Tibial artery (tissue), 4 donors: Measurements from ENCODE around the gene EPB41L5.
"Not testable (repeated sequence)": the region's sequence is repeated elsewhere in the genome, so short reads cannot be mapped to it uniquely, and the experiment has no call there.

Source experiments
- DNase-seq, 2 donors: peaks; one replicate each; pipeline ENCODE4 v3.0.0-alpha.2; 2019
- H3K27ac ChIP-seq, 2 donors: fragments of 200-600 bp; sonication (generic) in 1 of 2; 1 replicate in 1 of 2; 2 replicates in 1 of 2; pipeline ENCODE4 v1.5.1; 2018 to 2019; ENCODE audit warnings: mild to moderate bottlenecking in 1 of 2
- H3K27me3 ChIP-seq, 2 donors: fragments of 200-600 bp; sonication (generic) in 1 of 2; one replicate each; pipeline versions ENCODE4 v1.5.1 to v1.6.0; 2016 to 2019
- H3K36me3 ChIP-seq, 3 donors: fragments of 200-600 bp; sonication (generic) in 2 of 3; one replicate each; pipeline ENCODE4 v1.5.1; 2016 to 2019; ENCODE audit warnings: mild to moderate bottlenecking in 2 of 3
- H3K4me1 ChIP-seq, 4 donors: fragments of 200-600 bp; sonication (generic) in 2 of 4; 1 replicate in 3 of 4; 2 replicates in 1 of 4; pipeline ENCODE4 v1.5.1; 2016 to 2019
- H3K4me3 ChIP-seq, 2 donors: fragments of 200-600 bp; sonication (generic) in 1 of 2; 1 replicate in 1 of 2; 2 replicates in 1 of 2; pipeline ENCODE4 v1.5.1; 2018 to 2019; ENCODE audit warnings: mild to moderate bottlenecking in 2 of 2
- H3K9me3 ChIP-seq, 3 donors: fragments of 200-600 bp; sonication (generic) in 1 of 3; one replicate each; pipeline ENCODE4 v1.5.1; 2016 to 2019
- intact Hi-C: fragments of 100-400 bp; cut with DNase I; formaldehyde crosslinking; loops from one replicate; pipeline ENCODE4 v1.15.0; 2023; ENCODE audit warnings: low total_unique reads
- TF ChIP-seq, protein P1 (sequence below), 2 experiments: fragments of 200-600 bp in 1 of 2; fragments of 450-650 bp in 1 of 2; IDR thresholded peaks; one replicate each; pipeline ENCODE4 v1.5.1; 2017 to 2019; ENCODE audit warnings: antibody characterized with exemption in 2 of 2, mild to moderate bottlenecking in 1 of 2, moderate library complexity in 1 of 2

Gene EPB41L5

DNA sequence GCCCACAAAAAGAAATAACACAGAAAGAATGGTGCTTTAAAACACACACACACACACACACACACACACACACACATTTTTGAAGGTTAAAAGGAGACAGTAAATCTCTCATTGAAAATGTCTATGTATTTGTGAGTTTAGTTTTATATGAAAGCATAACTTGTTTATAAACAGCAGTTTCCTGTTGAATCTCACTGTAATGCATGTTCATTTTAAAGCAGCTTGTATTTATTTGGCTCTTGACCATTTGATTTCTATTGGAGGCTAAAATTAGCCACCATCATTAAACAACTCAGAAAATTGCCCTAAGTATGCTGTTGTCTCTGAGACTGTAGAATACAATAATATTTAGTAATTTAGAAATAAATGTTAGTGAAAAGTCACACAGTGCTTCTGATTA lies 115.3 kb downstream of the EPB41L5 start:
- Histone ChIP-seq H3K9me3 (no peaks in the 10 kb centered on the region), H3K27ac (no peak overlapping the region), H3K4me3 (no peak overlapping the region), H3K36me3 (peaks cover 13 to 22% (median 20%) of the 10 kb centered on the region in 3 donors), H3K4me1 (no peaks in the 10 kb centered on the region), H3K27me3 (no peaks in the 10 kb centered on the region)
- no peak for DNase-seq
- TF ChIP-seq, protein P1, sequence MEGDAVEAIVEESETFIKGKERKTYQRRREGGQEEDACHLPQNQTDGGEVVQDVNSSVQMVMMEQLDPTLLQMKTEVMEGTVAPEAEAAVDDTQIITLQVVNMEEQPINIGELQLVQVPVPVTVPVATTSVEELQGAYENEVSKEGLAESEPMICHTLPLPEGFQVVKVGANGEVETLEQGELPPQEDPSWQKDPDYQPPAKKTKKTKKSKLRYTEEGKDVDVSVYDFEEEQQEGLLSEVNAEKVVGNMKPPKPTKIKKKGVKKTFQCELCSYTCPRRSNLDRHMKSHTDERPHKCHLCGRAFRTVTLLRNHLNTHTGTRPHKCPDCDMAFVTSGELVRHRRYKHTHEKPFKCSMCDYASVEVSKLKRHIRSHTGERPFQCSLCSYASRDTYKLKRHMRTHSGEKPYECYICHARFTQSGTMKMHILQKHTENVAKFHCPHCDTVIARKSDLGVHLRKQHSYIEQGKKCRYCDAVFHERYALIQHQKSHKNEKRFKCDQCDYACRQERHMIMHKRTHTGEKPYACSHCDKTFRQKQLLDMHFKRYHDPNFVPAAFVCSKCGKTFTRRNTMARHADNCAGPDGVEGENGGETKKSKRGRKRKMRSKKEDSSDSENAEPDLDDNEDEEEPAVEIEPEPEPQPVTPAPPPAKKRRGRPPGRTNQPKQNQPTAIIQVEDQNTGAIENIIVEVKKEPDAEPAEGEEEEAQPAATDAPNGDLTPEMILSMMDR (IDR thresholded peaks at IDR 0.05) = no peak
- intact Hi-C loops = no loop called here

DNA sequence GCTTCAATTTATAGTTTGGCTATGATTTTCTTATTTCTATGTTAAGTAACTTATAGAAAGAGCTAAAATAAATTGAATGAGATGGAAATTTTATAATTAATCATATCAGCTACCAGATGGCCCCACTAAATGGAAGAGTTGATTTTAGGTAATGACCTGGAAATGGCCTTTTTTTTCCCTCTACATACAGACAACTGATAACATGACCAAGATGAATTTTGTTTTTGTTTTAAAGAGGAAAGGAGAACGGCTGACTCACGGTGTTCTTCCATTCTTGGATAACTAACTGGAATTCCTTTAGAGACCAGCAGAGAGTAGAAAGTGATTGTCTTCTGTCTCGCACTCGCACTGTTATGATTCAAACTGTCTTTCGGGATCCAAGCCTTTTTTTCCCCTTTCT lies 119.3 kb downstream of the EPB41L5 start:
- H3K27me3 ChIP-seq = no peaks in the 10 kb centered on the region
- intact Hi-C loops = no loop called here
- DNase-seq = no peak
- no peaks in the 10 kb centered on the region for H3K9me3 ChIP-seq
- no peak overlapping the region for H3K4me3 ChIP-seq
- peaks cover 29 to 39% (median 38%) of the 10 kb centered on the region in 3 donors for H3K36me3 ChIP-seq
- no peak overlapping the region for H3K27ac ChIP-seq
- TF ChIP-seq, protein P1 (IDR thresholded peaks at IDR 0.05) = no peak
- H3K4me1 ChIP-seq = no peaks in the 10 kb centered on the region

DNA sequence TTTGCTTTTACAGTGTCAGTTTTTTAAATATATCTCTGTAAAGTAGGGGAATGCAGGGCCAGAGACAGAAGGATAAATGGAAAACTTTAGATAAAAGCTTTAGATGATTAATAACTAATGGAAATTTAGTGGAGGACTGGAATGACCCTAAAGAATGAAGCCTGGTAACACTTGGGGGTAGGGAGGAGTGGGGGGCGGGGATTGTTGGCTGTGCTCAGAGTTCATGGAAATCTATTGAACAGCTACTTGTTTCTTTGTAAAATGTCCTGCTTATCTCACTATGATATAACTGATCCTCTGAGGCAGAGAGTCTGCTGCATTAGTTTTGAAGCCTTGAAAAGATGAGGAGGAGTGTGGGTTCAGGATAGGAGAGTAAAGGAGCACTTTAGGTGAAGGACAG lies 119.8 kb downstream of the EPB41L5 start:
- Histone ChIP-seq H3K27me3 (no peaks in the 10 kb centered on the region), H3K36me3 (peaks cover 29 to 38% (median 34%) of the 10 kb centered on the region in 3 donors), H3K9me3 (no peaks in the 10 kb centered on the region), H3K4me3 (no peak overlapping the region), H3K27ac (no peak overlapping the region), H3K4me1 (no peaks in the 10 kb centered on the region)
- TF ChIP-seq, protein P1 (IDR thresholded peaks at IDR 0.05) = no peak
- no peak for DNase-seq
- intact Hi-C loops = no loop called here

DNA sequence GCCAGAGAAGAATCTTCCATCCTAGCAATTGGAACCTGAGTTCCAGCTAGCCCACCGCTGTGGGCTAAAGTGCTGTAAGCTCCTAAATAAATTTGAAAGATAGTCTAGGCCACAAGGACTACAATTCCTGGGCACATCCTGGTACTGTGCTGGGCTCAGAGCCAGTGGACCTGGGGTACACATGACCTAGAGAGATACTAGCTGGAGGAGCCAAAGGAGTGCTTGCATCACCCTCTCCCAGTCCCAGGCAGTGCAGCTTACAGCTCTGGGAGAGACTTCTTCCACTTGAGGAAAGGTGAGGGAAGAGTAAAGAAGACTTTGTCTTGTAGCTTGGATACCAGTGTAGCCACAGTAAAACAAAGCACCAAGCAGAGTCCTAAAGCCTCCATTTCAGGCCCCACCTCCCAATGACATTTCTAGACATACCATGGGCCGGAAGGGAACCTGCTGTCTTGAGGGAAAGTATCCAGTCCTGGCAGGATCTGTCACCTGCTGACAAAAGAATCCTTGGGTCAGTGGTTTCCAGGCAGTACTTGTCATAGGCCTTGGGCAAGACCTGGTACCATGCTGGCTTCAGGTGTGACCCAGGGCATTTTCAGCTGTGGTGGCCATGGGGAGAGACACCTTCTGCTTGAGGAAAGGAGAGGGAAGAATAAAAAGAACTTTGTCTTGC lies 120.8 kb downstream of the EPB41L5 start:
- Histone ChIP-seq H3K36me3 (peaks cover 29 to 38% (median 32%) of the 10 kb centered on the region in 3 donors), H3K27ac (no peak overlapping the region), H3K9me3 (no peaks in the 10 kb centered on the region), H3K27me3 (no peaks in the 10 kb centered on the region), H3K4me1 (no peaks in the 10 kb centered on the region), H3K4me3 (no peak overlapping the region)
- DNase-seq = no peak
- TF ChIP-seq, protein P1 (IDR thresholded peaks at IDR 0.05) = no peak
- intact Hi-C loops = no loop called here

DNA sequence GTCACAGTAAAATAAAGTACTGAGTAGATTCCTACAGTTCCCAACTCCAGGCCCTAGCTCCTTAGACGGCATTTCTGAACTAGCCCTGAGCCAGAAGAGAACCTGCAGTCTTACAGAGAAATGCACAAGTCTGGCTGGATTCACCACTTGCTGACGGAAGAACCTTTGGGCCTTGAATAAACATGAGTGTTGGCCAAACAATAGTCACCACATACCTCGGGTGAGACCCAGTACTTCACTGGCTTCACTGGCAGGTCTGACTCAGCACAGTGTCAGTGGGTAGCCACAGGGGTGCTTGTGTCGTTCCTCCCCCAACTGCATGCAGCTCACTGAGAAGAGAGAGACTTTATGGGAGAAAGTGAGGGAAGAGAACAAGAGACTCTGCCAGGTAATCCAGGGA lies 121.4 kb downstream of the EPB41L5 start:
- intact Hi-C loops = no loop called here
- Histone ChIP-seq H3K36me3 (peaks cover 29 to 38% (median 32%) of the 10 kb centered on the region in 3 donors), H3K9me3 (no peaks in the 10 kb centered on the region), H3K4me3 (no peak overlapping the region), H3K27ac (no peak overlapping the region), H3K4me1 (no peaks in the 10 kb centered on the region), H3K27me3 (no peaks in the 10 kb centered on the region)
- no peak for DNase-seq
- TF ChIP-seq, protein P1 (IDR thresholded peaks at IDR 0.05) = no peak

DNA sequence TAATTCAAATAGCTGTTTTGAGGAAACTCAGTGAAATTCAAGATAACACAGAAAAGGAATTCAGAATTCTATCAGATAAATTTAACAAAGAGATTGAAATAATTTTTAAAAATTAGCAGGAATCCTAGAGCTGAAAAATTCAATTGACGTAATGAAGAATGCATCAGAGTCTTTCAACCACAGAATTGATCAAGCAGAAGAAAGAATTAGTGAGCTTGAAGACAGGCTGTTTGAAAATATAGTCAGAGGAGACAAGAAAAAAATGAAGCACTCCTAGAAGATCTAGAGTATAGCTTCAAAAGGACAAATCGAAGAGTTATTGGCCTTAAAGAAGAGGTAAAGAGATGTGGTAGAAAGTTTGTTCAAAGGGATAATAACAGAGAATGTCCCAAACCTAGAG lies 122.1 kb downstream of the EPB41L5 start:
- H3K36me3 ChIP-seq = peaks cover 29 to 38% (median 32%) of the 10 kb centered on the region in 3 donors
- intact Hi-C loops, H3K4me1 ChIP-seq, H3K27ac ChIP-seq, DNase-seq, H3K4me3 ChIP-seq, H3K9me3 ChIP-seq, H3K27me3 ChIP-seq: not testable (repeated sequence)
